Tibial nerve (tissue), 4 donors: ENCODE data around the gene TMEM238. TPM values are rescaled to one million over a fixed set of nuclear protein-coding genes. Genes with fewer than 3 reads are reported as not detected.

Experiments used
- DNase-seq, 2 donors: peaks; one replicate each; pipeline ENCODE4 v3.0.0-alpha.2; 2019; ENCODE audit warnings: low spot score in 2 of 2
- H3K27ac ChIP-seq, 4 donors: fragments of 200-600 bp; sonication (generic) in 3 of 4; one replicate each; pipeline ENCODE4 v1.5.1; 2017 to 2019; ENCODE audit warnings: mild to moderate bottlenecking in 1 of 4
- H3K27me3 ChIP-seq, 2 donors: fragments of 200-600 bp; sonication (generic) in 1 of 2; one replicate each; pipeline versions ENCODE4 v1.5.1 to v1.6.0; 2017 to 2019
- H3K36me3 ChIP-seq, 3 donors: fragments of 200-600 bp; sonication (generic); one replicate each; pipeline ENCODE4 v1.5.1; 2018 to 2019
- H3K4me1 ChIP-seq, 4 donors: fragments of 200-600 bp; sonication (generic) in 3 of 4; one replicate each; pipeline ENCODE4 v1.5.1; 2017 to 2019
- H3K4me3 ChIP-seq, 4 donors: fragments of 200-600 bp; sonication (generic) in 3 of 4; one replicate each; pipeline ENCODE4 v1.5.1; 2017 to 2019; ENCODE audit warnings: mild to moderate bottlenecking in 1 of 4, moderate library complexity in 1 of 4
- H3K9me3 ChIP-seq, 4 donors: fragments of 200-600 bp; sonication (generic) in 3 of 4; one replicate each; pipeline ENCODE4 v1.5.1; 2017 to 2019
- EP300 ChIP-seq, 2 donors: sonication (generic); formaldehyde crosslinking; IDR thresholded peaks; one replicate each; pipeline ENCODE4 v1.6.1; 2017; ENCODE audit warnings: antibody characterized with exemption in 2 of 2, mild to moderate bottlenecking in 1 of 2
- POLR2A ChIP-seq, 2 donors: fragments of 450-650 bp; IDR thresholded peaks; one replicate each; pipeline ENCODE4 v1.6.1; 2017; ENCODE audit warnings: antibody characterized with exemption in 2 of 2, mild to moderate bottlenecking in 2 of 2, moderate library complexity in 2 of 2
- WGBS, 2 donors: methylation state at CpG; one replicate each; pipeline ENCODE4 v1.1.5; 2018; 5-methylcytosine and 5-hydroxymethylcytosine counted together
- total RNA-seq, 4 donors: library from RNA; depleted of rRNA; stranded (reverse); fragments of >200 nt; gene quantifications; one replicate each; pipeline ENCODE4 v1.1.0, GENCODE V29; 2016
- TF ChIP-seq, protein P1 (sequence below), 5 experiments: fragments of 200-600 bp in 3 of 5; fragments of 450-650 bp in 2 of 5; sonication (generic) in 3 of 5; IDR thresholded peaks; one replicate each; pipeline ENCODE4 v1.5.1; 2016 to 2019; ENCODE audit warnings: antibody characterized with exemption in 5 of 5, mild to moderate bottlenecking in 3 of 5, moderate library complexity in 2 of 5

Gene TMEM238
- total RNA-seq, 4 donors from 2014 or later, result 0.63 to 7.5 (median 2.6) TPM

DNA sequence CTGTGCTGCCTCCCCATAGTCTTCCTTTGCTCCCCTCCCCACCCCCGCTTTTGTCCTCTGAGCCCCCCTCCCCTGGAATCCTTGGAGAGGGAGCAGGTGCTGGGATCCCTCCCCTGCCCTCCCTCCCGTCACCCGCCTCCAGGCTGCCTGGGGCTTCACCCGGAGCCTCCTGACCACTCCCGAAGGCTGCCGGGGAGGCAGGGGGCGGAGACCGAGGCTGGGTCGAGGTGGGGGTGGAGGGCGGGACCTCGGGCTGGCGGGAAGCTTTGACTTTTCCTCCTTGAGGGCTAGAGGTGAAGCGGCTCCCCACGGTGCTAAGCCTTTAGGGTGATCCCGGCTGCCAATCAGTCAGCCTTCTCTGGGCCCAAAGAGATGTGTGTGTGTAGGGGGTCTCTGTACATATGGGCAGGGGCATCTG is 42.9 kb downstream of the TMEM238 start:
- H3K9me3 ChIP-seq, result no peaks in the 10 kb centered on the region
- H3K27me3 ChIP-seq, result no peaks in the 10 kb centered on the region
- peak; percentile 39 to 51 for DNase-seq
- peak overlapping the region; percentile 69 to 97 (median 76) for H3K4me3 ChIP-seq
- peaks cover 0 to 39% (median 0%) of the 10 kb centered on the region in 3 donors for H3K36me3 ChIP-seq
- H3K27ac ChIP-seq, result peak overlapping the region; percentile 91 to 99 (median 97)
- WGBS, 2 donors, result 1 to 2% methylated on average over 9 to 11 of the region's 15 CpGs
- TF ChIP-seq EP300 (IDR thresholded peaks at IDR 0.05) (peak in 1 of 2 donors; percentile 47), POLR2A (IDR thresholded peaks at IDR 0.05) (peak in 1 of 2 donors; percentile 16)
- TF ChIP-seq, protein P1, sequence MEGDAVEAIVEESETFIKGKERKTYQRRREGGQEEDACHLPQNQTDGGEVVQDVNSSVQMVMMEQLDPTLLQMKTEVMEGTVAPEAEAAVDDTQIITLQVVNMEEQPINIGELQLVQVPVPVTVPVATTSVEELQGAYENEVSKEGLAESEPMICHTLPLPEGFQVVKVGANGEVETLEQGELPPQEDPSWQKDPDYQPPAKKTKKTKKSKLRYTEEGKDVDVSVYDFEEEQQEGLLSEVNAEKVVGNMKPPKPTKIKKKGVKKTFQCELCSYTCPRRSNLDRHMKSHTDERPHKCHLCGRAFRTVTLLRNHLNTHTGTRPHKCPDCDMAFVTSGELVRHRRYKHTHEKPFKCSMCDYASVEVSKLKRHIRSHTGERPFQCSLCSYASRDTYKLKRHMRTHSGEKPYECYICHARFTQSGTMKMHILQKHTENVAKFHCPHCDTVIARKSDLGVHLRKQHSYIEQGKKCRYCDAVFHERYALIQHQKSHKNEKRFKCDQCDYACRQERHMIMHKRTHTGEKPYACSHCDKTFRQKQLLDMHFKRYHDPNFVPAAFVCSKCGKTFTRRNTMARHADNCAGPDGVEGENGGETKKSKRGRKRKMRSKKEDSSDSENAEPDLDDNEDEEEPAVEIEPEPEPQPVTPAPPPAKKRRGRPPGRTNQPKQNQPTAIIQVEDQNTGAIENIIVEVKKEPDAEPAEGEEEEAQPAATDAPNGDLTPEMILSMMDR (IDR thresholded peaks at IDR 0.05), result no peak
- peaks cover 0 to 45% (median 29%) of the 10 kb centered on the region in 4 donors for H3K4me1 ChIP-seq

DNA sequence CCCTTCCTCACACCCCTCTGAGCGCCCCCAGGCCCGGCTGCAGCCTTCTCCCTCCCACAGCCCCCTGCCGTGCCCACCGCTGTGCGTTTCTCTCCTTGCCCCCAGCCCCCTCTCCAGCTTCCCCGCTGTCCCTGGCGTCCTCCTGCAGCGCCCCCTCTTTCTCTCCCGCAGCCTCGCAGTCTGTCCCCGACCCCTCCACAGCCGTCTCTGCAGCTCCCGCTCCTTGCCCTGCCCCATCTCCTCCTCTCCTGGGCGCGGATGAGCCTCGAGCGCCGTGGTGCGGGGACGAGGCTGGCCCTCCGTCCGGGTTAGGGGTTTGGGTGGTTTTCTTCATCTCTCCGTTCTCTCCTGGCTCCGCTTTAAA is 43.3 kb downstream of the TMEM238 start:
- H3K27ac ChIP-seq, result peak overlapping the region; percentile 91 to 99 (median 97)
- peak overlapping the region; percentile 69 to 97 (median 76) for H3K4me3 ChIP-seq
- TF ChIP-seq, protein P1 (IDR thresholded peaks at IDR 0.05), result peak in 2 of 5 experiments; percentile 10 to 22
- no peak for TF ChIP-seq EP300 (IDR thresholded peaks at IDR 0.05)
- H3K9me3 ChIP-seq, result no peaks in the 10 kb centered on the region
- H3K4me1 ChIP-seq, result peaks cover 0 to 41% (median 25%) of the 10 kb centered on the region in 4 donors
- DNase-seq, result no peak
- peaks cover 0 to 37% (median 0%) of the 10 kb centered on the region in 3 donors for H3K36me3 ChIP-seq
- 1 to 3% methylated on average over 24 of the region's 24 CpGs for WGBS, 2 donors
- H3K27me3 ChIP-seq, result no peaks in the 10 kb centered on the region

DNA sequence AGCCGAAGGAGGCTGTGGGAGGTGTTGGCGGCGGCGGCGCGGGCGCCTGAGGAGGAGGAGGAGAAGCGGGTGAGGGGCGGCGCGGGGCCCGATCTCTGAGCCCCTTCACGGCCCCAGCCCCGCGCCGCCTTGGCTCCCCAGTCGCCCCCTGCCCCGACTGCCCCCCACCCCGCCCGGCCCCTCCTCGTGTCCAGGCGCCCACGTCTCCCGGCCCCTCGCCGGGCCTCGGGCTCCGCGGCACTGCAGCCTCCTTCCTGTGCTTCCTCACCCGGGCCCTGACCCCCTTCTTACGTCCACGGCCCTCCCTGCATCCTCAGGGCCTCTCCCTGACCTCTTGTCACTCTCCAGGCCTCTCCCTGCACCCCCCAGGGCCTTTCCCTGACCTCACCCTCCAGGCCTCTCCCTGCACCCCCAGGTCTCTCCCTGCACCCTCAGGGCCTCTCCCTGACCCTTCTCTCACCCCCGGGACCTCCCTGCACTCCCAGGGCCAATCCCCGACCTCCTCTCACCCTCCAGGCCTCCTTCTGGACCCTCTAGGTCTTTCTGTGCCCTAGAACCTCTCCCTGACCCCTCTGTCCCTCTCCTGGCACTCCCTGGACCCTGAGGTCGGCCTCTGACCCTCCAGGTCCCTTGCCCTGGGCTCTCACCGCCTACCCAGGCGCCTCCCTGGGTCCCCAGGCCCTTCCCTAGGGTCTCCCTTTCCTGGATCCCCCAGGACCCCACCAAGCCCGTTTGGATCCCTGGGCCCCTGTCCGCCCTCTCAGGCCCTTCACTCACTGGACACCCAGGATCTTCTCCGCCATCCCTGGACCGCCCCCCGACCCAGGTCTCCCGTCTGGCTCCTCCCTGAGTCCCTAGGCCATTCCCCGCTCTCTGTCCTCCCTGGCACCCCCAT is 44.0 kb downstream of the TMEM238 start:
- Histone ChIP-seq H3K36me3 (peaks cover 0 to 35% (median 0%) of the 10 kb centered on the region in 3 donors), H3K4me1 (peaks cover 0 to 35% (median 21%) of the 10 kb centered on the region in 4 donors), H3K9me3 (no peaks in the 10 kb centered on the region), H3K27ac (peak overlapping the region; percentile 91 to 99 (median 97)), H3K4me3 (peak overlapping the region; percentile 69 to 97 (median 76)), H3K27me3 (no peaks in the 10 kb centered on the region)
- TF ChIP-seq POLR2A (IDR thresholded peaks at IDR 0.05), result peak; percentile 70 to 90
- TF ChIP-seq, protein P1 (IDR thresholded peaks at IDR 0.05), result no peak
- peak in 1 of 2 donors; percentile 97 for TF ChIP-seq EP300 (IDR thresholded peaks at IDR 0.05)
- DNase-seq, result no peak
- WGBS, 2 donors, result 1 to 2% methylated on average over 31 to 36 of the region's 44 CpGs

DNA sequence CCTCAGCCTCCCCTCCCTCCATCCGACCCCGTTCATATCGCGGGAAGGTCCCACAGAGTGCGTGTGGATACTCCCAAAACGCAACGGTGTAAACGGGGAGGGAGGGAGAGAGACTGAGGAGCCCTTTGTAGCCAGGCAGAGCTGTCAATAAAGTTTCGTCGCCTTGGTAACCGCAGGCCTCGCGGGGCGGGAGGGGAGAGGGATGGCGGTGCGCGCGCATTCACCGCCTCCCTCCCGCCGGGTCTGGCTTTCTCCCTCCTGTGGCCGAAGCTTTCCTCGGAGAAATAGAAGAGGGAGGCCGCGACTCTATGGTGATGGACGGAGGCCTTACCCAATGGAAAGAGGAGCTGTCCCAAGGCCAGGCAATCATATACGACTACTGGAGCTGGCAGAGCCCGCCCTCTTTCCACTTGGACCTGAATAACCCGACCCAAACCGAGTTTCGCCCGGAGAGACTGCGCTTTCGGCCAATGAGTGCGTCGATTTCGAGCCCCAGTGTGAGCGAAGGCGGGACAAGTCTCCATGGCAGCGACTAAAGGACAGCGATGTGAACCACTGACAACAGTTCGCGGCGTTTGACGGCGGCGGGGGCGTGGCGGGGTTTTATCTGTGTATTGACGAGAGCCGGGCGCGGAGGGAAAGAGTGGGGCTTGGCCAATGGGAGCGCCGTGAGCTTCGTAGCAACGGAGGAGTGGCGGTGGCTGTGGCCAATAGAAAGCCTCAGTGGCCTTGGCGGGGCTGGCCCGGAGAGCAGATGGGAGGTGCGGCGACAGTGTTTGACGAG is 44.8 kb downstream of the TMEM238 start, which contains the start of gene KMT5C:
KMT5C (plus strand) TSS at position 772 of the 784 bp plus-strand sequence. CDS start 2,061 bp downstream, outside the sequence.
- no peaks in the 10 kb centered on the region for H3K27me3 ChIP-seq
- peaks cover 0 to 32% (median 21%) of the 10 kb centered on the region in 4 donors for H3K4me1 ChIP-seq
- H3K27ac ChIP-seq, result peak within 1 kb of the TSS; percentile 91 to 99 (median 98)
- peak within 1 kb of the TSS; percentile 69 to 97 (median 76) for H3K4me3 ChIP-seq
- TF ChIP-seq, protein P1 (IDR thresholded peaks at IDR 0.05), result peak in 4 of 5 experiments; percentile 13 to 79 (median 64)
- peak; percentile 79 to 82 for TF ChIP-seq EP300 (IDR thresholded peaks at IDR 0.05)
- peak; percentile 12 to 55 for TF ChIP-seq POLR2A (IDR thresholded peaks at IDR 0.05)
- DNase-seq, result peak; percentile 100
- 0% methylated on average over 50 to 63 of the region's 63 CpGs for WGBS, 2 donors
- H3K9me3 ChIP-seq, result no peaks in the 10 kb centered on the region
- H3K36me3 ChIP-seq, result peaks cover 0 to 26% (median 0%) of the 10 kb centered on the region in 3 donors
